NCI-H446 treated with DMSO at 0.1 percent for 48 hours (cell line): ENCODE data around the gene PDE6B.
"Not testable (repeated sequence)": the region's sequence is repeated elsewhere in the genome, so short reads cannot be mapped to it uniquely, and the experiment has no call there.

Source experiments
- DNase-seq: peaks from one replicate; lab custom pipeline; 2025; lab: John Stamatoyannopoulos, UW

PDE6B gene

DNA sequence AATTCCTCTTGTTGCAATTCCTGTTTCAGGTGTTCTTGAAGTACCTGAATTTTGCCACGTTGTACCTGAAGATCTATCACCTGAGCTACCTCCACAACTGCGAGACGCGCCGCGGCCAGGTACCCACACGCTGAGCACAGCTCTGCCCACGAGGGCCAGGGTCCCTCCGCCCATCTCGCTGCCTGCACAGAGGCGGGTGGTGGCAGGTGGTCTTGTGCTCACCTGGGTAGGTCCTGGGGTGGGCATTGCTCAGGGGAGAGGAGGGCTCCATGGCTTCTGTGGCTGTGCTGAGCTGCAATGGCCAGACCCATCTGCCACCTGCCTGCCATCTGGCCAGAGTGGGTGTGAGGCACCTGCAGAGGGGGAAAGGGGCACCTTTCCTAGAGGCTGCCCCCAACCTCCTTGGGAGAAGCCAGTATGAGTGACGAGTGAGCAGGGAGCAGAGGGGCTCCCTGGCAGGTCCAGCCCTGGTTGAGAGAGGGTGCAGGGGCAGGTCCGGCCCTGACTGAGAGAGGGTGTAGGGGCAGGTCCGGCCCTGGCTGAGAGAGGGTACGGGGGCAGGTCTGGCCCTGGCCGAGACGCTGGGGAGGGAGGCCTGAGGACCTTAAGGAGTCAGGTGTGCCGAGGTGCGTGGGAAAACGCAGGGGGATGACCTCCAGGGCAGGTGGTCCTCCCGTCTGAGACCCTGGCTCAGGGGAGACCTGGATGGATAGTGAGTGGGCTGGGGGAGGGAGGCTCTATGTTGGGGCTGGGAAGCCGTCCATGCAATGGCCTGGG lies 10.7 kb downstream of the PDE6B start:
- no peak for DNase-seq

- DNase-seq: no peak
Observed at GRCh38 chr4:636628-637159, 11.3 kb downstream of the PDE6B start.

DNA sequence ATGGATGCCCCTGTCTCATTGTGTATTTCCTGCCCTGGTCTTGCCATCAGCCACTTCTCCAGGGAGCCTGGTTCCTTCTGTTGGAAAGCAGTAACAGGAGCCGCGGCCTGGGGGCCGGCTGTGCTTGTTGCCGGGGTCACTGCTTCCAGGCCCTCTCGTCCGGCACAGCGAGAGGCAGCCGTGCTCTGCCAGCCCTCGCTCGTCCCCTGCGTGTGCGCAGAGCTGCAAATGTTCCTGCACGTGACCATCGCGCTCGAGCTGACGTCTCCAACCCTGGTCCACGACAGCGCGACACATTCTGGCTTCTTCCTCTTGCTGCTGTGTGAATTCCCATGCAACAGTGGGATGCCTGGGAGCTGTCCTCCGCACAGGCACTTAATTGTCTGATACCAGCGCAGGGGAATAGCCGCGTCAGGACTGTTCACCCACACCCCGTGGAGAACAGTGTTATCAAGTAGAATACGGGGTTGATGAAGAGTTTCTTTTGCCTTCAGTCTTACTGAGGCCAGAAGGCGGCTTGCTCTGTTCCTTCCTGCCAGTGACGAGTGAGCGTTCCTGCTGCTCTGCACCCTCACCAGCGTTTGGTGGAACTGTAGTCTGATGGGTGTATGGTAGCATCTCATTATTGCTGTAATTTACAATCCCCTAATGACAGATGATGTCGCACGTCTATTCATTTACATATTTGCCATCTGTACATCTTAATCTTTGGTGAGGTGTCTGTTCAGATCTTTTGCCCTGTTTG lies 12.3 kb downstream of the PDE6B start:
- no peak for DNase-seq

DNA sequence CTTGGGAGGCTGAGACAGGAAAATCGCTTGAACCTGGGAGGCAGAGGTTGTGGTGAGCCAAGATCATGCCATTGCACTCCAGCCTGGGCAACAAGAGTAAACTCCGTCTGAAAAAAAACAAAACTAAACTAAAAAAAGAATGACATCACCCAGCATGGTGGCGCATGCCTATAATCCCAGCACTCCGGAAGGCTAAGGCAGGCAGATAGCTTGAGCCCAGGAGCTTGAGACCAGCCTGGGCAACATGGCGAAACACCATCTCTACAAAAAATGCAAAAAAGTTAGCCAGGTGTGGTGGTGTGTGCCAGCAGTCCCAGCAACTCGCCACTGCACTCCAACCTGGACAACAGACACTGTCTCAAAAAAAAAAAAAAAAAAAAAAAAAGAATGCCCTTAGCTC lies 17.0 kb downstream of the PDE6B start:
- not testable (repeated sequence) for DNase-seq

DNA sequence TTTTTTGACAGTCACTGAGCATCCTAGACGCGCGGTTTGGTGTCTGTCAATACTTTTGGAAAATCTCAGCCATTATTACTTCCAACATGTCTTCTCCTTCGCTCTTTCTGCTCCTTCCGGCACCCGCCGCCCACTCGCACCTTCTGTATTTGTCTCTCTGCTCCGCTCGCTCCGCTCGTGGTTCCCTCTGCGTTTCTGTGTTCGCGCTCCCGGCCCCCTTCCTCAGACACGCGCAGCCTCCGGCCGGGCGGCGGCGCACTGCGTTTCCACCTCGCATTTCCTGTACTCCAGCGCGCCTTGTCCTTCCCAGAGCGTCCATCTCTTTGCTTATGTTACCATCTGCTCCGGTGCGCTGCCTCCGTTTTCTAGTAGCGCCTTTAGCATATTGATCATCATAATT lies 21.1 kb downstream of the PDE6B start:
- no peak for DNase-seq

DNA sequence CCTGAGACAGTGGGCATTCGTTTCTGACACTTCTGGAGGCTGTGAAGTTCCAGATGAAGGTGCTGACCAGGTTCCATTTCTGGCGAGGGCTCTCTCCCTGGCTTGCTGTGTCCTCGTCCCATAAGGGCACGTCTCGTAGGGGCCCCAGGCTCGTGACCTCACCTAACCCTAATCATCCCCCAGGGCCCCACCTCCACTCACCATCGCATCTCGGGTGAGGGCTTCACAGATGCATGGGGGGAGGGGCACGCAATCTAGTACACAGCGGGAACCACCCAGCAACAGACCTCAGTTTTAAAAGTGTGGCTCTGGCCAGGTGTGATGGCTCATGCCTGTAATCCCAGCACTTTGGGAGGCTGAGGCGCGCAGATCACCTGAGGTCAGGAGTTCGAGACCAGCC lies 22.1 kb downstream of the PDE6B start:
- no peak for DNase-seq

- no peak for DNase-seq
Observed at GRCh38 chr4:648579-649292, 23.4 kb downstream of the PDE6B start.

- no peak for DNase-seq
Observed at GRCh38 chr4:649293-649625, 23.9 kb downstream of the PDE6B start.

- DNase-seq: no peak
Observed at GRCh38 chr4:649751-650310, 24.5 kb downstream of the PDE6B start.

- no peak for DNase-seq
Observed at GRCh38 chr4:650461-650860, 25.1 kb downstream of the PDE6B start.

GRCh38 chr4:650951-651883 lies 25.8 kb downstream of the PDE6B start:
- DNase-seq: no peak

- no peak for DNase-seq
Observed at GRCh38 chr4:651884-652642, 26.7 kb downstream of the PDE6B start.

DNA sequence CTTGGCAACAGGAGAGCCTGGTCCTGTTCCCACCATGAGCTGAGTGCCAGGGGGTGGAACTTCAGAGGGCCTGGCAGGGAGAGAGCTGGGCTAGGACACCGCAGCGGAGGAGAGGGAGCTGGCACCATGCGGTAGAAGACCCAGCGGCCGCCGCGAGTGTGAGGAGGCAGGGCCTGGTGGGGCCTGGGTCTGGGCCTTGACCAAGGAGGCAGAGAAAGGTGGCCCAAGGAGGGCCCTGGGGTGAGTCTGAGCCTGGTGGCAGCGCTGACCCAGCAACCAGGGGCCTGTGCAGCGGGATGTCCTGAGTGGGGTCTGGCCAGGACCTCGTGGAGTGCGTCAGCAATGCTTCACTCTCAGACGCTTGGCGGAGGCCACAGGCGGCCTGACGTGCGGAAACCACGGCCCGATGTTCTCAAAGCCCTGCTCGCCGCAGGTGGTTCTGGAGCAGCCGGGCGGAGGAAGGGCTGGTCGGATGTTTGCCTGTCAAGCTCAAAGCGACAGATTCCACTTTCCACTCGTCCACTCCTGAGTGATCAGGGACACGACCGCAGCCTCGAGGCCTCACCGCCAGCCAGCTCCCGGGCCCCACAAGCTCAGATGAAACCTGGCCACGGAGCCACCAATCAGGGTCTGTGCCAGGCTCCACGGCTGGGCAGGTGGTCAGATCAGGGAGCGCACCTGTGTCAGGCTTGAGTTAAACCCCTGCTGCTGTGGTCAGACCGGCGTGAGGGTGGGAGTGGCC lies 27.9 kb downstream of the PDE6B start:
- no peak for DNase-seq

- DNase-seq: no peak
Observed at GRCh38 chr4:653831-654502, 28.6 kb downstream of the PDE6B start.

DNA sequence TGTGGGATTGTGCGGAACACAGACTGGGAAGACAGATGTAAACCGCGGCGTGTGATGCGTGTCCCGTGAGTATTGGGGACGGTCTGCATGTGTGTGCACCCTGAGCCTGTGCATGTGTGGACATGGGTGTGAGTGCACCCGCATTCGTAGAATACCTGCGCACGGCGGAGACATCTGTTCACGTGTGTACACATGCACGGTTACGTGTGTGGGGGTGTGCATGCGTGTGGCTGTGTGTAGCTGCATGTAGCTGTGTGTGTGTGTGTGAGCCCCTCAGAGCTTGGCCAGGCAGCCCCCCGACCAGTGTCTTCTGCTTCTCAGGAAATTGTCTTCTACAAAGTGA lies 29.1 kb downstream of the PDE6B start:
- no peak for DNase-seq

DNA sequence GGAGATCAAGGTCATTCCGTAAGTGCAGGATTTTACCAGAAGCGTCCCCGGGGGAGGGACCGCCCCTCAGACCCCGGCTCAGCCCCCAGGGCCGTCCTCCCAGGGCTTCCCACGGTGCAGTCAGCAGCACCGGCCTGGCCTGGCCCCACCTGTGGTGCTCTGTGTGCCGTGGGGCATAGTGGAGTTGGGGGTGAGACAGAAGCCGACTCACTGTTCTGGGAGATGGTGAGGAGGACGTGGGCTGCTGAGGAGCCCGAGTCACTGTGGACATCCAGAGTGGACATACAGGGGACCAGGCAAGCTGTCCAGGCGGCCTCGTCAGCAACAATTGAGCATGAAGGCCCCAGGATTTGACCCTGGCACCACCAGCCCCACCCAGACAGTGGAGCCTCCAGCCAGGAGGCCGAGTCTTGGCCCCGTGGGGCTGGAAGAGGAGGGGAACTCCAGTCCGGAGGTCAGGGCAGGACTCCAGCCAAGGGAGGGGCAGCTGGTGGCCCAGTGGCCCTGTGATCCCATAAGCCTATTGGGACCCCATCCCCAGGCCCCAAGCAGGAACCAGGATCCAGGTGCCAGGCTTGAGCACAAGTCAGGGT lies 29.6 kb downstream of the PDE6B start:
- no peak for DNase-seq

- DNase-seq: no peak
Observed at GRCh38 chr4:655464-656151, 30.2 kb downstream of the PDE6B start.
